Activated CD8-positive, alpha-beta memory T cell treated with anti-CD3 and anti-CD28 coated beads for 24 hours (primary cell): ENCODE data around the gene LRP1-AS.
A peak's percentile ranks its signal among the peaks of the same experiment; 100 is the strongest.

ENCODE experiments used
- DNase-seq: peaks from one replicate; pipeline ENCODE4 v3.0.0-alpha.2; 2020

Gene LRP1-AS

DNA sequence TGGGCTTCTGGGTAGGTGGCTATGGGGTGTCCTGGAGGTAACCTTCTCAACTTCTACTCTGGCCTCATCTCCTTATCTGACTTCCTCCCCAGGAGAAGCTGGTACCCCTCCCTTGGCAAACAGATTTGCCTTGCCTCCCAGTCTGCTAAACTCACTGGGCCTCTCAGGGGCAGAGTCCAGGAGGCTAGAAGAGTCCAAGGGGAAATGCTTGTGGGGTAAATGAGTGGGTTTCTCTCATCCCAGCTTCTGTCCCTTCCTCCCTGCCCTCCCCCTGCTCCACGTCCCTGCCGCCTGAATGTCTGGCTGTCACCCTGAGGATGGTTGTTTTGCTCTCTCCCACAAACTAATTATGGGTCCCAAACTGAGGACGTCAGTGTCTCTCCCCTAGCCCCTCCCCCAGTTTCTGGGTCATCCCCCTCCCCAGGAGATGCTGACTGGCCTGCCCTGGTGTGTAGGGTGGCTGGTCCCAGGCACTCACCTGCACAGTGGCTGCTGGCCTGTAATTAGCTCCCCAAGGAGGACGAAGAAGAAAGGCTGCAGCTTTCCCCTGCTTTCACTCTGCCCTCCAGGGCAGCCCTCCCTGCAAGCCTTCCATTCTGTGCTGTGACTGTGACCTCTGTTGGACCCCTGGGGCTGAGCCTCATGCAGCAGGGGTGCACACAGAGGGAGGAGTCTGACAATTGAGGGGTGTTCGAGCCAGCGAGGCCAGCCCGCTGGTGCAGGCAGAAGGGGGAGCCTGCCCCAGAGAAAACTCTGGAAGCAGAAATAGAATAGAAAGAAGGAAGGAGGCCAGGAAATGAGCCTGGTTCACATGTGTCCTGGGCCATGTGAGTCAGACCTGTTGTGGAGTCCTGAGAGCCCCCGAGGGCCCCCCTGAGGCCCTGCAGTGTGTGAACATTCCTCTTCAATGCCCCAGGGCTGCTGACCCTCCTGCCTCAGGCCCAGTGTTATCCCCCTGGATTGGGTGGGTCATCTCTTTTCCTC is at the start of gene LRP1-AS:
Gene LRP1-AS, minus strand, starts transcription at position 659 of the 984 bp plus-strand sequence.
- no peak for DNase-seq

DNA sequence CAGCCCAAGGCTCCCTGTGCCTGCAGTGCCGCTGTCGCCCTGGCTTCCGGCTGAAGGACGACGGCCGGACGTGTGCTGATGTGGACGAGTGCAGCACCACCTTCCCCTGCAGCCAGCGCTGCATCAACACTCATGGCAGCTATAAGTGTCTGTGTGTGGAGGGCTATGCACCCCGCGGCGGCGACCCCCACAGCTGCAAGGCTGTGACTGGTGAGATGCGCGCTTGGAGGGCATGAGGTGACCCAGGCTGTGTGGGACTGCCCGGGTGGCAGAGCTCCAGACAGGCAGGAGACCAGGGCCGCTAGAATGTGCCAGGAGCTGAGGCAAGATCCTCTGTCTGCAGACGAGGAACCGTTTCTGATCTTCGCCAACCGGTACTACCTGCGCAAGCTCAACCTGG is 49.5 kb upstream of the LRP1-AS start:
- DNase-seq = no peak

DNA sequence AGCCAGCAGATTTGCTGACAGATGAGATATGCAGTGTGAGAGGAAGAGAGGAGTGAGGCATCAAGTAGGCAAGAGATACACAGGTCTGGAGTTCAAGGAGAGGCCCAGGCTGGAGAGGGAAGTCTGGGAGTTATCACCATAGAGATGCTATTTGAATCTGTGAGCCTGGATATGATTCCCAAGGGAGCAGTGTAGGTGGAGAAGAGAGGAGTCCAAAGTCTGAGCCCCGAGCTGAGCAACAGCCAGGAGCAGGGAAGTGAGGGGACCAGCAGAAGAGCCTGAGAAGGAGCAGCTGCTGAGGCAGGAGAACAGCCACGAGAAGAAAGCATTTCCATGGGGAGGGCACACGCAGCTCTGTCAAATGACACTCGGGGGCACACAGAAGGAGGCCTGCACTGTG is 49.0 kb upstream of the LRP1-AS start:
- DNase-seq = no peak

DNA sequence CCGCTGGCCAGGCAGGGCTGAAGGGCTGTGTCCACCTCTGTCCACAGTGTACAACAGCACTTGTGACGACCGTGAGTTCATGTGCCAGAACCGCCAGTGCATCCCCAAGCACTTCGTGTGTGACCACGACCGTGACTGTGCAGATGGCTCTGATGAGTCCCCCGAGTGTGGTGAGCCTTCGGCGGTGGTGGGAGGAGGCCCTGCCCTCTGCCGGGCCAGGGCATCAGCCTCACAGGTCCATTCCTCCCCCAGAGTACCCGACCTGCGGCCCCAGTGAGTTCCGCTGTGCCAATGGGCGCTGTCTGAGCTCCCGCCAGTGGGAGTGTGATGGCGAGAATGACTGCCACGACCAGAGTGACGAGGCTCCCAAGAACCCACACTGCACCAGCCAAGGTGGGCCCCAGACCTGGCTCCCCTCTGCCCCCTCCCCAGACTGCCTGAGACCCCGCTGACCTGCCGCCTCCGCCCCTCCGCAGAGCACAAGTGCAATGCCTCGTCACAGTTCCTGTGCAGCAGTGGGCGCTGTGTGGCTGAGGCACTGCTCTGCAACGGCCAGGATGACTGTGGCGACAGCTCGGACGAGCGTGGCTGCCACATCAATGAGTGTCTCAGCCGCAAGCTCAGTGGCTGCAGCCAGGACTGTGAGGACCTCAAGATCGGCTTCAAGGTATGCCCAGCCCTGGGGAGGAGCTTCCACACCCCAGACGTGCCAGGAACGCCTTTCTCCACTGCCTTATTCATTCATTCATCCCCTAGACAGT is 48.4 kb upstream of the LRP1-AS start:
- no peak for DNase-seq

DNA sequence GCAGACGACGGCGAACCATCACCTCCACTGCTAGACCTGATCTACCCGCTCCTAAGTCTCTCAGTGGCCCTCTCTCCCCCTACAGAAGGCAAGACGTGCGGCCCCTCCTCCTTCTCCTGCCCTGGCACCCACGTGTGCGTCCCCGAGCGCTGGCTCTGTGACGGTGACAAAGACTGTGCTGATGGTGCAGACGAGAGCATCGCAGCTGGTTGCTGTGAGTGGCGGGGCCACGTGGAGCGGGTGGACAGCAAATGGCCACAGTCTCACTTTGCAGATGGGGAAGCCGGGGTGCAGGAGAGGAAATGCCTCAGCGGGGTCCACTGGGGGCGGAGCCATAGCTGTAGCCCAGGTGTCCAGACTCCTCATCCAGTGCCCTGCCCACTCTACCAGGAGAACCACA is 47.8 kb upstream of the LRP1-AS start:
- DNase-seq = no peak

DNA sequence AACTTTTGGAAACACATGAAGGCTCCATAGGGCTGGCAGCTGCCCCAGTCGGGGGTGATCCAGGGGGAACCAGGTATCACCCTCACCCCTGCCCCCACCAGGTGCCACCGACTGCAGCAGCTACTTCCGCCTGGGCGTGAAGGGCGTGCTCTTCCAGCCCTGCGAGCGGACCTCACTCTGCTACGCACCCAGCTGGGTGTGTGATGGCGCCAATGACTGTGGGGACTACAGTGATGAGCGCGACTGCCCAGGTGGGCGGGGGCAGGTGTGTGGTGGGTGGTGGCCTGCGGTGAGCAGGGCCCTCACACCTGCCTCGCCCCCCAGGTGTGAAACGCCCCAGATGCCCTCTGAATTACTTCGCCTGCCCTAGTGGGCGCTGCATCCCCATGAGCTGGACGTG is 46.8 kb upstream of the LRP1-AS start:
- no peak for DNase-seq

DNA sequence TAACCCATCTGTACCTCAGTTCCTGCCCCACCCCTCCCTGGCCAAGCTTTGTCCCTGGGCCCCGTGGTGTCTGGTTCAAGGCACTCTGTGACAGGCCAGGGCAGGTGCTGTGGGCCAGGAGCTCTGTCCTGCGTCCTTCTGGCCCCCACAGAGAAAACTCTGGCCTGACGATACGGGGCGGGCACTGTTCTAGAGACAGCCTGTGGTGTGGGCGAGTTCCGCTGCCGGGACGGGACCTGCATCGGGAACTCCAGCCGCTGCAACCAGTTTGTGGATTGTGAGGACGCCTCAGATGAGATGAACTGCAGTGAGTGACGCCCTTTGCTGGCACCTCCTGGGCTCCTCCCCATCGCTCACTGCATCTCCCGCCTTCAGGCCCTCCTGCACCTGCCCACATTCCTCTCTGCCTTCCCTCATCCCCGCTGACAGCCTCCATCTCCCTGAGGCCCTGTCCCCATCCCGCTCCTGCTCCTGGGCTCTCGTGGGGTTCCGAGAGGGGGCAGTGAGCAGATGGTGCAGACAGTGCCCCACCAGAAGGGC is 46.4 kb upstream of the LRP1-AS start:
- DNase-seq = no peak

DNA sequence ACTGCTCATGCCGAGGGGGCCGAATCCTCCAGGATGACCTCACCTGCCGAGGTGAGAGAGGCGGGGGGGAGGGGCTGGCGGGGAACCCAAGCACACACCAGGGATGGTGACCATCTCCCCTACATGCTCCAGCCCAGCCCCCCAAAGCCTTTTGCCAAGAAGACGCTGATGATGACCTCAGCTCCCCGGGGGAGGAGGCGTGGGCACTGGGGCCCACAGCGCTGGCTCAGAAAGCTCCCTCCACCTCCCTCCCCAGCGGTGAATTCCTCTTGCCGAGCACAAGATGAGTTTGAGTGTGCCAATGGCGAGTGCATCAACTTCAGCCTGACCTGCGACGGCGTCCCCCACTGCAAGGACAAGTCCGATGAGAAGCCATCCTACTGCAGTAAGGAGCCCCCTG is 45.5 kb upstream of the LRP1-AS start:
- DNase-seq = no peak

DNA sequence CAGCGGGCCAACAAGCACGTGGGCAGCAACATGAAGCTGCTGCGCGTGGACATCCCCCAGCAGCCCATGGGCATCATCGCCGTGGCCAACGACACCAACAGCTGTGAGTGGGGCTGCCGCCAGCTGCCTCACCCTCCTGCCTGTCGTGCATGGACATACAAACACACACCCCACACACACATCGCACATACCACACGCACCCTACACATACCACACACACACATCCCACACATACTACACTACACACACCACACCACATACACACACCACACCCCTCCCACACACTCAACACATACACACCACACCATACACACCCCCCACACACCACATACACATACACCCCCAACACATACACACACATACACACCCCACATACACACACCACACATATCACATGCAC is 44.0 kb upstream of the LRP1-AS start:
- no peak for DNase-seq

DNA sequence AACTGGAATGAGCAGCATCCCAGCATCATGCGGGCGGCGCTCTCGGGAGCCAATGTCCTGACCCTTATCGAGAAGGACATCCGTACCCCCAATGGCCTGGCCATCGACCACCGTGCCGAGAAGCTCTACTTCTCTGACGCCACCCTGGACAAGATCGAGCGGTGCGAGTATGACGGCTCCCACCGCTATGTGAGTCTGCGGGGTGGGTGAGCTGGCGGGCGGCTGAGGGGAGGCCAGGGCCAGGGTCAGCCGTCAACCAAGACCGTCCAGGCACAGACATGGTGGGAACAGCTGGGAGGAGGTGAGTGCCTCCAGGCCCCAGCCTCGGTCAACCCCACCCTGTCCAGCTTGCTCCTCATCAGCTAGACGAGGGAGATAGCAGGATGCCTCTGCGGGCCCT is 43.4 kb upstream of the LRP1-AS start:
- no peak for DNase-seq

DNA sequence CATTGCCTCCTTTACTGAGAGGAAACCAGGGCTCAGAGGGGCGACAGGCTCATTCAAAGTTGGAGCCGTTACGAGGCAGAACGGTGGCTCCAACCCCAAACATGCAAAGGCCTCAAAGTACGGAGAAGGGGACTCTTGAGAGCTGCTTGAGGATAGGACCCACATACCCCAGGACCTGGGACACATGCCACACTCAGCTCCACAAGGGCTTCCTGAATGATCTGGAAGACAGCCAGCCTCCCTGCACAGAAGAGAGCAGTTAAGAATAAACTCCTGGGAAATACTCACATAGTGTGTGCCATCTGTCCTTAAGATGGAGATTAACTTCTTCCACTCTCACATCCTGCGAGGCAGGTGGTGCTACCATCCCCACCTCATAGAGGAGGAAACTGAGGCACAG is 42.6 kb upstream of the LRP1-AS start:
- DNase-seq = no peak

DNA sequence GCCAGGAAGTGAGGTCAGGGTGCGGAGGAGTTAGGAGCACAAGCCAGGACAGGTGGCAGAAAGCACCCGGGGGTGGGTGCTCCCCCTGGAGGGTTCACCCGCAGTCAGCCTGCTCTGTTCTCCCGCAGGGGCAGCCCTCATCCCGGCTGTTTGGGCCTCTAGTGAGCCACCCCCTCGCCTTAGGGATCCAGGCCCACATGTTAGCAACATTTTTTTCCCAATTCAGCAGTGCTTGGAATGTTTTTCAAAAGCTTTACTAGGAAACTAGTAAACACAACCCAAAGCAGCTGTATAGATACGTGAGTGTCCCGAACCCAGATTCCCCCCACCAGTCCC is 40.6 kb upstream of the LRP1-AS start:
- no peak for DNase-seq

DNA sequence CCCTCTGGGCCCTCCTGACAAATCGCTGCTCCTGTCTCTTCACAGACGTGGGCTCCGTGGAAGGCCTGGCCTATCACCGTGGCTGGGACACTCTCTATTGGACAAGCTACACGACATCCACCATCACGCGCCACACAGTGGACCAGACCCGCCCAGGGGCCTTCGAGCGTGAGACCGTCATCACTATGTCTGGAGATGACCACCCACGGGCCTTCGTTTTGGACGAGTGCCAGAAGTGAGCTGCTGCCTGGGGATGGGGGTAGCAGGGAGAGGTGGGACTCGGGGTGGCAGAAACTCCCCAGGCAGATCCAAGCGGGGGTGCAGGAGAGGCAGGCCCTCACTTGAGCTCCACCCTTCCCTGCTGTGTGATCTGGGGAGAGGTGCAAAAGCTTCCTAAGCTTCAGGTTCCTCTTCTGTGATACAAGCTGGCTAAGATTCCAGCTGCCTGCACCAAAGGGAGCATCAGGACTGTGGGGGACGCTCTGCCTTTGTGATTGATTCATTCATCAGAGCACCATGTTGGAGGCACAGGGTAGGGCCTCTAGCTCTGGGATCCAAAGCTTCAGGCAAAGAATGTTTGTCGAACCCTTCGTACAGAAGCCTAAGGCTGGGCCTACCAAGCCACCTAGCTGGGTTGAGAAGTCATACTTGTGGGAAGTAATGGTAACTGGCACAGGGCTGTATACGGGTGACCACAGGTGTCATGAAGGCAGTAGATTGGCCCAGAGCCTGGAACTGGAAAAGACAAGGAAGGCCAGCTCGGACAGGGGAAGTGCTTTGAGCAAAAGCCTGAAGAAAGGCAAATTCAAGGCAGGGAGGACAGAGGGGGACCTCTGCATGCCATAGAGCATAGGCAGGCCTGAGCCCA is 40.0 kb upstream of the LRP1-AS start:
- DNase-seq = no peak

DNA sequence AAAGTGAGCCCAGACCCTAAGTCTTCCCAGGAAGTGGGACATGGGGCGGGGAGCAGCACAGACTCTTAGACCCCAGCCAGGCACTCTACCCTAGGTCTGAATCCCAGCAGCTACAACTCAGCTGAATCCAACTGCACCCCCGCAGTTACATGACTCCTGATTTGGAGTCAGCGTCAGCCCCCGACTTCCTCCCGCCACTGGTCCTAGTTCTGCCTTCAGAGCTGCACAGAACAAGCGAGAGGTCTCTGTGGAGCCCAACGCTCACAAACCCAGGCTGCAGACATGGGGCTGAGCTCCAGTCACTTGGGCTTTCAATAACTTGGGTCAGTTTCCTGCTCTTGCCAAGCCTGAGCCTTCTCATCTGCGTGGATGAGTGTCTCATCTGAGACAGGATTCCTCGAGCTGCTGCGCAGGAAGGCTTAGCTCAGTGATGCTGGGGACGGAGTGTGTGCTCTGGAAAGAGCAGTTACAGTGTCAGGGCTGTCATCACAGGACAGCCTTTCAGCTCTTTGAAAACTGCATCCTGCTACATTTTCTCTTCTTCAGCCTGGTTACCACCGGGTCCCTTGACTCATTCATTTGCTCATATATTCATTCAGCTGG is 38.6 kb upstream of the LRP1-AS start:
- no peak for DNase-seq

DNA sequence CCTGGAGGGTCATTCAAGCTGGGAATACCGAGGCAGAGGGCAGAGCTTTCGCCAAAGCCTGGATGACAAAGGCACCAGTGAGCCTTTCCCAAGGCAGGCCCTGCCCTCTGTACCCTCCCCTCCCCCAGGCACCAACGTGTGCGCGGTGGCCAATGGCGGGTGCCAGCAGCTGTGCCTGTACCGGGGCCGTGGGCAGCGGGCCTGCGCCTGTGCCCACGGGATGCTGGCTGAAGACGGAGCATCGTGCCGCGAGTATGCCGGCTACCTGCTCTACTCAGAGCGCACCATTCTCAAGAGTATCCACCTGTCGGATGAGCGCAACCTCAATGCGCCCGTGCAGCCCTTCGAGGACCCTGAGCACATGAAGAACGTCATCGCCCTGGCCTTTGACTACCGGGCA is 38.0 kb upstream of the LRP1-AS start:
- no peak for DNase-seq

DNA sequence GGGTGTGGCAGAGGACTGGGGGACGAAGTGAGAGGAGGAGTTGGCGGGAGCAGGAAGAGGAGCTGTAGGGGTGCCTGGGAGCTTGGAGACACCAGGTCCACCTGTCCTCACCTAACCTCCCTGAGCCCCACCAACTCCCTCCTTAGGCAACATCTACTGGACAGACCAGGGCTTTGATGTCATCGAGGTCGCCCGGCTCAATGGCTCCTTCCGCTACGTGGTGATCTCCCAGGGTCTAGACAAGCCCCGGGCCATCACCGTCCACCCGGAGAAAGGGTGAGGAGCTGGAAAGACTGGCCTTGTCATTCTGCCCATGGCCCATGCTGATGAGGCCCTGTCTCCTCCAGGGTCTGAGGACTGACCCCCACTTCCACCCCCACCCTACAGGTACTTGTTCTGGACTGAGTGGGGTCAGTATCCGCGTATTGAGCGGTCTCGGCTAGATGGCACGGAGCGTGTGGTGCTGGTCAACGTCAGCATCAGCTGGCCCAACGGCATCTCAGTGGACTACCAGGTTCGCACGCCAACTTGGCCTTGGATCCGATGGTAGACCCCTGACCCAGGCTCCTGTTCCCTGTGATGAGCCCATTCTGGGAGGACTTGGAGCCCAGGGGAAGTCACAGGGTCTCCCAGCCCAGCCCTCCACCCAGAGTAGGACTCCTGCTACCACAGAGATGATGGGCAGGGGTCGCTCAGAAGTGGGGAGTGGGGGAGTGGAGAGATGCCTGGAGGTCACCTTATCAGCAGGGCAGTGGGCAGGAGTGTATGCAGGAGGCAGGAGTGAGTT is 36.7 kb upstream of the LRP1-AS start:
- no peak for DNase-seq

DNA sequence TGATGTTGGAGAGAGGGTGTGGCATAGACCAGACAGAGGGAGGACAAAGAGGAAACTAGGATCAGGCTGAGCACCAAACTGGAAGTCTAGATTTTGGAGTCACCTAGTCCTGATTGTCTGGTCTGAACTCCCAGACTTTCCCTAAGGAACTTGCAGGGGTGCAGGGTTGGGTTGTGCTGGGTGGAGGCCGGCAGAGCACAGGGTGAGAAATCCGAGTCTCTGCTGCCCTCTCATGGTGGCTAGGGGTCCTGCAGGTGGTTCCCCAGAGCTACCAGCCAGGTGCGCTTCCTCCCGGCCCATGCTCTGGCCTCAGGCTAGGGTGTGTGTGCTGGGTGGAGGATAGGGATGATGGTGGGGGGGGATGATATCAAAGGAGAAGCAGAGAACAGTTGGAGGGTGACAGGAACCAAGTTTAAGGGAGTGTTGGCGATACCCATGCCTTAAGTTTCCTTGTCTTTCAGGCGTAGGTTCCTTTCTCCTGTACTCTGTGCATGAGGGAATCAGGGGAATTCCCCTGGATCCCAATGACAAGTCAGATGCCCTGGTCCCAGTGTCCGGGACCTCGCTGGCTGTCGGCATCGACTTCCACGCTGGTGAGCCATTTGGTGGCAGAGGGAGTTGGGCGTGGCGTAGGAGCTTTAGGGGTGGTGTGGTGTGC is 35.6 kb upstream of the LRP1-AS start:
- DNase-seq = peak; percentile 93

DNA sequence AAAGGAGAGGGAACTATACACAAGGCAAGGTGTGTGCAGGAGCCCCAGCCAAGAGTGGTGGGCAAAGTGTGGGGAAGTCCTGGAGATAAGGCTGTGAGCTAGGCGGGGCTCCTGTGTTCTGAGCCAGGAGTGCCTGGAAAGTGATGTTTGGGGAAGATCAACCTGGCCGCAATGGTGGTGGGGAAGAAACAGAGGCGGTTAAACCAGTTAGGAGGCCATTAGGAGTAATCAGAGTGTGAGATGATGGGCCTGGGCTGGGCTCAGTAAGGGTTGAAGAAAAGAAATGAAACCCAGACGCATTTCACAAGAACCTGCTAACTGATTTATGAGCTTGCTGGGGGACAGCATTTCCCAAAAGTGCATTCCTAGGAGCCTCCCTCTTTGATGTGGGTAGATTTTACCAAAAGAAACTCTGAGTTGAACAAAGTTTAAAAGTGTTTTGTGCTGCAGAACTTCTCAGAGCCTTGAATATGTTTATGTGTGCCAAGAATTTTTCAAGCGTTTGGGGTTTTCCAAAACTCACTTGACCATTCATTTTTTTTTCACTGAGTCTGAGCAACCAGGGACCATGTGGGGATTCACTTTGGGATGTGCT is 34.2 kb upstream of the LRP1-AS start:
- DNase-seq = no peak

DNA sequence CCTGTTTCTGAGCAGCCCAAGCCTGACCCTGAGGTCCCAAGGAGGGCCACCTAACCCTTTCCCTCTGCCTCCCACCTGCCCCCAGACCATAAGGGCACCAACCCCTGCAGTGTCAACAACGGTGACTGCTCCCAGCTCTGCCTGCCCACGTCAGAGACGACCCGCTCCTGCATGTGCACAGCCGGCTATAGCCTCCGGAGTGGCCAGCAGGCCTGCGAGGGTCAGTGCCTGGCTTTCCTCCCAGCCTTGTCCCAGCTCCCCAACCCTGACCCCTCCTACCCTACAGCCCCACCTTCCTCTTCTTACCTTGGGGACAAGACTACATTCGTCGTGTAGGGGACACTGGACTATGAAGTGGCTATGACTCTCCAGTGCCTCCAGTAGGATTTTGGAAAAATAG is 33.7 kb upstream of the LRP1-AS start:
- DNase-seq = no peak

DNA sequence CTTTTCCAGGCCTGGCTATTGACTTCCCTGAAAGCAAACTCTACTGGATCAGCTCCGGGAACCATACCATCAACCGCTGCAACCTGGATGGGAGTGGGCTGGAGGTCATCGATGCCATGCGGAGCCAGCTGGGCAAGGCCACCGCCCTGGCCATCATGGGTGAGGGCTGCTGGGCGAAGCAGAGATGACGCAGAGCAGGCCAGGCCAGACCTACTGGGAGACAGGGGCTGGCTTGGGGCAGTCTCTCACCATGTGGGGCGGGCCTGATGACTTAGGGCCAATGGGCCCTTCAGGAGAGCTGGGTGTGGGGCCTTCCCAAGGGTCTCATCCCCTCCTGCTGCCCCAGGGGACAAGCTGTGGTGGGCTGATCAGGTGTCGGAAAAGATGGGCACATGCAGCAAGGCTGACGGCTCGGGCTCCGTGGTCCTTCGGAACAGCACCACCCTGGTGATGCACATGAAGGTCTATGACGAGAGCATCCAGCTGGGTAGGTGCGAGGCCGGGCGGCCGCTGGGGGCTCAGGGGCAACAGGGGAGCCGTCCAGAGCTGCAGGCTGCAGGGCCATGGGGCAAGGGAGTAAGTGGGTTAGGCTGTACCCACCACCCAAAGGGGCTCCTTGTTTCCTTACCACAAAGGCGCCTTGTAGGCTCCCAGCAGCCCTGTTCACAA is 33.0 kb upstream of the LRP1-AS start:
- no peak for DNase-seq
